ENCODE results near the gene TMEM18.

The TMEM18 gene

GRCh38 chr2:657766-658165, 19.4 kb downstream of the TMEM18 start:
- no peak for DNase-seq (ENCODE audit: insufficient read length, low spot score)
- TF ChIP-seq POU2F2 (IDR thresholded peaks at IDR 0.05; ENCODE audit: low read depth, low read length) (no peak), TAF1 (IDR thresholded peaks at IDR 0.05; ENCODE audit: low read depth, low read length) (no peak), SPI1 (IDR thresholded peaks at IDR 0.05; ENCODE audit: low read depth, low read length) (no peak), POLR2AphosphoS5 (IDR thresholded peaks at IDR 0.05; ENCODE audit: low read depth, low read length) (no peak), POLR2A (IDR thresholded peaks at IDR 0.05; ENCODE audit: low read depth, low read length) (no peak), PAX5 (IDR thresholded peaks at IDR 0.05; ENCODE audit: insufficient read depth, low read length, severe bottlenecking) (no peak)
- no peak for FAIRE-seq

DNA sequence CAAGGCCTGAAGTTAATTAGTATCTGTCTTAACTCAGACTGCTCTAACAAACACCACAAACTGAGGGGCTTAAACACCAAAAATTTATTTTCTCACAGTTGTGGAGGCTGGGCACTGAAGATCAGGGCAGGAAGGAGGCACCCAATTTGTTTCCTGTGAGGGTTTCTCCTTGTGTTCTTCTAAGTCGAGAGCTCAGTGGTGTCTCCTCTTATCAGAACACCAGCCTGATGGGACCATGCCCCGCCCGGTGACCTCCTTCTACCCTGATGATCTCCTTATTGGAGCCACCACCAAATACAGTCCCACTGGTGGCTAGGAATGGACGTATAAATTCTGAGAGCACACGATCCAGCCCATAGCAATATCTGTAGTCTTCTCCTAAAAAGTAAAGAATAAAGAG, 20.5 kb downstream of the TMEM18 start:
- FAIRE-seq: no peak
- no peak for TF ChIP-seq PAX5 (IDR thresholded peaks at IDR 0.05; ENCODE audit: insufficient read depth, low read length, severe bottlenecking)
- no peak for TF ChIP-seq POLR2A (IDR thresholded peaks at IDR 0.05; ENCODE audit: low read depth, low read length)
- no peak for TF ChIP-seq POU2F2 (IDR thresholded peaks at IDR 0.05; ENCODE audit: low read depth, low read length)
- TF ChIP-seq SPI1 (IDR thresholded peaks at IDR 0.05; ENCODE audit: low read depth, low read length): no peak
- TF ChIP-seq POLR2AphosphoS5 (IDR thresholded peaks at IDR 0.05; ENCODE audit: low read depth, low read length): no peak
- TF ChIP-seq TAF1 (IDR thresholded peaks at IDR 0.05; ENCODE audit: low read depth, low read length): no peak
- no peak for DNase-seq (ENCODE audit: insufficient read length, low spot score)

DNA sequence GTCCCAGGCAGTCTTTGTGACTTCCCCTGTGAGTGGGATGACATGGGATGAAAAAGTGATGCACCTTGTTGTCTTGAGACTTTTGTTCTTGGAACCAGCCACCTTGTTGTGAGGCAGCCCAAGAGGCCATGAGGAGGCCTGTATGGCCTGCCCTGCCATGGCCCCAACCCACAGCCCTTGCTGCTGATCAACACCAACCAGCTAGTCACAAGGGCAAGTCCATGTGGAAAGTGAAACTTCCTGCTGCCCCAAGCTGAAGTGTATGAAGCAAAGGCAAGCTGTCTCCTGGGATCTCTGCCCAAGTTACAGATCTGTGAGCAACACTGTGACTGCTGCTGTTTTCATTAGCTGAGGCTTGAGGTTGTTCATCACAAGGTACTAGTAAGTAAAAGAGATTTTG, 21.6 kb downstream of the TMEM18 start:
- no peak for DNase-seq (ENCODE audit: insufficient read length, low spot score)
- no peak for FAIRE-seq
- TF ChIP-seq POU2F2 (IDR thresholded peaks at IDR 0.05; ENCODE audit: low read depth, low read length): no peak
- no peak for TF ChIP-seq SPI1 (IDR thresholded peaks at IDR 0.05; ENCODE audit: low read depth, low read length)
- TF ChIP-seq PAX5 (IDR thresholded peaks at IDR 0.05; ENCODE audit: insufficient read depth, low read length, severe bottlenecking): no peak
- TF ChIP-seq POLR2A (IDR thresholded peaks at IDR 0.05; ENCODE audit: low read depth, low read length): no peak
- no peak for TF ChIP-seq POLR2AphosphoS5 (IDR thresholded peaks at IDR 0.05; ENCODE audit: low read depth, low read length)
- no peak for TF ChIP-seq TAF1 (IDR thresholded peaks at IDR 0.05; ENCODE audit: low read depth, low read length)

DNA sequence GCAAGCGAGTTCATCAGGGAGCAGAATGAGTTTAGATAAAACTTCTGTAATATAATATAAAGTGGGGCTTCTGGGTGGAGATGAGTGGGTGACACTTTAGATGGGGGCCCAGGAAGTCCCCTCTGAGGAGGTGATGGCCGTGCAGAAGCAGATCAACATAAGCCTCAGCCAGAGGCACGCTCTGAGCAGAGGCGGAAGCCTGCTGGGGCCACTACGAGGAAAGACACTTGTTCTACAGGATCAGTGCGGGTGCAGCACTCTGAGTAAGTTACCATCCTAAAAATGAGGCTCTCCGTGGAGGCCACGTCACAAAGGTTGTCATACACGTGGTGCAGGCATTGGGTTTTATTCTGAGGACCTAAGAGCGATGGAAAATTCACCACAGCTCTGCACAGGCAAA, 22.3 kb downstream of the TMEM18 start:
- FAIRE-seq: no peak
- TF ChIP-seq SPI1 (IDR thresholded peaks at IDR 0.05; ENCODE audit: low read depth, low read length): no peak
- no peak for TF ChIP-seq PAX5 (IDR thresholded peaks at IDR 0.05; ENCODE audit: insufficient read depth, low read length, severe bottlenecking)
- no peak for TF ChIP-seq POLR2AphosphoS5 (IDR thresholded peaks at IDR 0.05; ENCODE audit: low read depth, low read length)
- no peak for TF ChIP-seq TAF1 (IDR thresholded peaks at IDR 0.05; ENCODE audit: low read depth, low read length)
- no peak for TF ChIP-seq POLR2A (IDR thresholded peaks at IDR 0.05; ENCODE audit: low read depth, low read length)
- TF ChIP-seq POU2F2 (IDR thresholded peaks at IDR 0.05; ENCODE audit: low read depth, low read length): no peak
- DNase-seq (ENCODE audit: insufficient read length, low spot score): no peak

- DNase-seq (ENCODE audit: insufficient read length, low spot score) (no peak), FAIRE-seq (no peak)
Observed at GRCh38 chr2:653645-654425, 23.4 kb downstream of the TMEM18 start.

DNA sequence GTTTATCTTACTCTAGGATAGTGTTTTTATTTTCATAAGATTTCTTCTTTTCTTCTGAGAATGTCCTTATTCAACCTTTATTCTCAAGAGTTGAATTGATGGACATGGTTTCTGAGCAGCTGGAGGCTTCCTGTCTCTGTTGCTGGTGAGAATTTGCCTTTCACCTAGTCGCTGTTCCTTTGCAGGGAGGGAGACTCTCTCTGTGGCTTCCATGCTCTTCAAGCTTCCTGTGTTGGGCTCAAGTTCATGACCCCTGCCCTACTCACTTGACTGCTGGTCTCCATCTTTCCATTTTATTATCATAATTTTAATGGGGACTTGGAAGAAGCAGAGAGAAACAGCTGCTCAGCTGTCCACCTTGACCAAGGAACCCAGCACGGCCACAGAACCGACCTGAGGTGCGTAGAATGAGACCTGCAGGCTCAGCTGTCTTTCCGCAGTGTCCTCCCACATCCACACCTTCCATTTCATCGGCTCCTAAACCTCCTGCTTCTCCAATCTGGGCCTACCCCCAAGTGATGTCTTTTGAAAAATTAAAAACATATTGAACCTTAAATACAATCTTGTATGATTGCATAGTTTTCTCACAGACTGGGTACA, 24.2 kb downstream of the TMEM18 start:
- TF ChIP-seq POU2F2 (IDR thresholded peaks at IDR 0.05; ENCODE audit: low read depth, low read length): no peak
- DNase-seq (ENCODE audit: insufficient read length, low spot score): no peak
- no peak for FAIRE-seq

More at GRCh38 chr2:653645-654425, 23.4 kb downstream of the TMEM18 start:
- TF ChIP-seq POLR2AphosphoS5 (IDR thresholded peaks at IDR 0.05; ENCODE audit: low read depth, low read length) (no peak), TAF1 (IDR thresholded peaks at IDR 0.05; ENCODE audit: low read depth, low read length) (no peak), POU2F2 (IDR thresholded peaks at IDR 0.05; ENCODE audit: low read depth, low read length) (no peak), SPI1 (IDR thresholded peaks at IDR 0.05; ENCODE audit: low read depth, low read length) (no peak), PAX5 (IDR thresholded peaks at IDR 0.05; ENCODE audit: insufficient read depth, low read length, severe bottlenecking) (no peak), POLR2A (IDR thresholded peaks at IDR 0.05; ENCODE audit: low read depth, low read length) (no peak)

DNA sequence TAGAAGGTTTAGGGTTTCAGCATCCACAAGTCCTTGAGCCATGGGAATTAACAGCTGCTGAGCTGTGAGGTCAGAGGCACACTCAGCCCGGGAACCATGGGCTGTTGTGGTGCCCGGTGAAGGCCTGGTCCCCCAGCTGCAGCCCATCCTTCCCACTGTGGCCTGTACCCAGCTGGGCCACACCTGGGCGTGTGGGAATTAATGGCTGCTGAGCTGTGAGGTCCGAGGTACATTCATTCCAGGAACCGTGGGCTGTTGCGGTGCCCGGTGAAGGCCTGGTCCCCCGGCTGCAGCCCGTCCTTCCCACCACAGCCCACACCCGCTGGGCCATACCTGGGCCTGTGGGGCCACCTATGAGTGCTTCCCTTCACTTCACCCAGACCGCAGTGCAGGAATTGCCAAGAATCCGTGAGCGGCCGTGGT, 25.2 kb downstream of the TMEM18 start:
- DNase-seq (ENCODE audit: insufficient read length, low spot score) (no peak), FAIRE-seq (no peak)
- TF ChIP-seq SPI1 (IDR thresholded peaks at IDR 0.05; ENCODE audit: low read depth, low read length) (no peak), PAX5 (IDR thresholded peaks at IDR 0.05; ENCODE audit: insufficient read depth, low read length, severe bottlenecking) (no peak), POLR2AphosphoS5 (IDR thresholded peaks at IDR 0.05; ENCODE audit: low read depth, low read length) (no peak), POU2F2 (IDR thresholded peaks at IDR 0.05; ENCODE audit: low read depth, low read length) (no peak), POLR2A (IDR thresholded peaks at IDR 0.05; ENCODE audit: low read depth, low read length) (no peak), TAF1 (IDR thresholded peaks at IDR 0.05; ENCODE audit: low read depth, low read length) (no peak)

- DNase-seq (ENCODE audit: insufficient read length, low spot score) (no peak), FAIRE-seq (no peak)
- TF ChIP-seq POLR2A (IDR thresholded peaks at IDR 0.05; ENCODE audit: low read depth, low read length) (no peak), PAX5 (IDR thresholded peaks at IDR 0.05; ENCODE audit: insufficient read depth, low read length, severe bottlenecking) (no peak), POLR2AphosphoS5 (IDR thresholded peaks at IDR 0.05; ENCODE audit: low read depth, low read length) (no peak), SPI1 (IDR thresholded peaks at IDR 0.05; ENCODE audit: low read depth, low read length) (no peak), POU2F2 (IDR thresholded peaks at IDR 0.05; ENCODE audit: low read depth, low read length) (no peak), TAF1 (IDR thresholded peaks at IDR 0.05; ENCODE audit: low read depth, low read length) (no peak)
Observed at GRCh38 chr2:650343-651310, 26.6 kb downstream of the TMEM18 start.
